H9 (cell line): ENCODE results near the gene TMEM45B. TPM values are rescaled to one million over a fixed set of nuclear protein-coding genes. Genes with fewer than 3 reads are reported as not detected.
"Not testable (repeated sequence)": the region's sequence is repeated elsewhere in the genome, so short reads cannot be mapped to it uniquely, and the experiment has no call there.

ENCODE experiments used
- DNase-seq: peaks from one replicate; pipeline ENCODE4 v3.0.0-alpha.2; 2017
- H2AFZ ChIP-seq: one replicate; pipeline ENCODE4 v1.6.1; 2013; ENCODE audit warnings: mild to moderate bottlenecking, low read length, control low read depth, moderate library complexity
- H2AK5ac ChIP-seq: 2 replicates; pipeline ENCODE4 v1.6.1; 2013; ENCODE audit warnings: low read length, control low read depth, mixed read lengths; ENCODE audit not compliant: insufficient read length
- H2BK120ac ChIP-seq: one replicate; pipeline ENCODE4 v1.6.1; 2013; ENCODE audit warnings: low read depth, mild to moderate bottlenecking, low read length, control low read depth, inconsistent platforms; ENCODE audit not compliant: poor library complexity, severe bottlenecking
- H2BK12ac ChIP-seq: 2 replicates; pipeline ENCODE4 v1.6.1; 2013; ENCODE audit warnings: low read length, control low read depth, mixed read lengths, low read depth; ENCODE audit not compliant: insufficient read length
- H2BK15ac ChIP-seq: 2 replicates; pipeline ENCODE4 v1.6.1; 2013; ENCODE audit warnings: low read depth, low read length, control low read depth
- H2BK20ac ChIP-seq: one replicate; pipeline ENCODE4 v1.6.1; 2013; ENCODE audit warnings: low read depth, mild to moderate bottlenecking, low read length, control low read depth, inconsistent platforms; ENCODE audit not compliant: poor library complexity, severe bottlenecking
- H2BK5ac ChIP-seq: 2 replicates; pipeline ENCODE4 v1.6.1; 2013; ENCODE audit warnings: low read length, control low read depth, mixed read lengths; ENCODE audit not compliant: insufficient read length
- H3K14ac ChIP-seq: 2 replicates; pipeline ENCODE4 v1.6.1; 2013; ENCODE audit warnings: low read length, control low read depth; ENCODE audit not compliant: insufficient read depth
- H3K18ac ChIP-seq: 2 replicates; pipeline ENCODE4 v1.6.1; 2013; ENCODE audit warnings: low read depth, mild to moderate bottlenecking, mixed read lengths, low read length, control low read depth; ENCODE audit not compliant: insufficient read length
- H3K23ac ChIP-seq: 2 replicates; pipeline ENCODE4 v1.6.1; 2013; ENCODE audit warnings: low read length, control low read depth, mixed read lengths, low read depth; ENCODE audit not compliant: insufficient read length
- H3K23me2 ChIP-seq: 2 replicates; pipeline ENCODE4 v1.6.1; 2013; ENCODE audit warnings: low read depth, mild to moderate bottlenecking, mixed read lengths, low read length, control low read depth; ENCODE audit not compliant: insufficient read length, poor library complexity, severe bottlenecking
- H3K27ac ChIP-seq: 2 replicates; pipeline ENCODE4 v1.5.1; 2013; ENCODE audit warnings: low read length, control low read depth, mixed read lengths, low read depth; ENCODE audit not compliant: insufficient read length
- H3K27me3 ChIP-seq: 2 replicates; pipeline ENCODE4 v1.6.1; 2013; ENCODE audit warnings: low read length, control low read depth, inconsistent platforms; ENCODE audit not compliant: insufficient read depth
- H3K4ac ChIP-seq: 2 replicates; pipeline ENCODE4 v1.6.1; 2013; ENCODE audit warnings: low read depth, mild to moderate bottlenecking, control low read depth, inconsistent platforms, low read length, moderate library complexity
- H3K4me1 ChIP-seq: 2 replicates; pipeline ENCODE4 v1.6.1; 2013; ENCODE audit warnings: low read length, control low read depth, inconsistent platforms; ENCODE audit not compliant: insufficient read depth
- H3K4me2 ChIP-seq: 2 replicates; pipeline ENCODE4 v1.6.1; 2013; ENCODE audit warnings: low read length, control low read depth, mixed read lengths; ENCODE audit not compliant: insufficient read length, insufficient read depth
- H3K56ac ChIP-seq: 2 replicates; pipeline ENCODE4 v1.6.1; 2013; ENCODE audit warnings: low read depth, mild to moderate bottlenecking, mixed read lengths, low read length, control low read depth; ENCODE audit not compliant: insufficient read length
- H3K79me1 ChIP-seq: 2 replicates; pipeline ENCODE4 v1.6.1; 2013; ENCODE audit warnings: low read depth, mild to moderate bottlenecking, moderate library complexity, low read length, control low read depth, inconsistent platforms; ENCODE audit not compliant: insufficient read depth, poor library complexity, severe bottlenecking
- H3K79me2 ChIP-seq: 2 replicates; pipeline ENCODE4 v1.6.1; 2013; ENCODE audit warnings: low read length, control low read depth, inconsistent platforms; ENCODE audit not compliant: insufficient read depth
- H3K9ac ChIP-seq: 2 replicates; pipeline ENCODE4 v1.6.1; 2013; ENCODE audit warnings: low read length, control low read depth, mixed read lengths; ENCODE audit not compliant: insufficient read length; ENCODE audit errors: extremely low read depth
- H3K9me3 ChIP-seq: one replicate; pipeline ENCODE4 v1.6.1; 2013; ENCODE audit warnings: low read depth, low read length, inconsistent platforms; ENCODE audit not compliant: control insufficient read depth
- H3T11ph ChIP-seq: one replicate; pipeline ENCODE4 v1.6.1; 2013; ENCODE audit warnings: mild to moderate bottlenecking, low read length, control low read depth, inconsistent platforms
- H4K20me1 ChIP-seq: one replicate; pipeline ENCODE4 v1.6.1; 2013; ENCODE audit not compliant: control insufficient read depth, insufficient read length, insufficient read depth
- H4K5ac ChIP-seq: 2 replicates; pipeline ENCODE4 v1.6.1; 2013; ENCODE audit warnings: low read depth, mild to moderate bottlenecking, mixed read lengths, low read length, control low read depth; ENCODE audit not compliant: insufficient read length
- H4K8ac ChIP-seq: replicated peaks from 2 replicates; pipeline ENCODE4 v1.6.1; 2013; ENCODE audit warnings: low read length, control low read depth, mixed read lengths, low read depth; ENCODE audit not compliant: insufficient read length
- H4K91ac ChIP-seq: 2 replicates; pipeline ENCODE4 v1.6.1; 2013; ENCODE audit warnings: low read depth, mild to moderate bottlenecking, moderate library complexity, mixed read lengths, low read length, control low read depth; ENCODE audit not compliant: insufficient read length
- H3K27ac Mint-ChIP-seq, 3 experiments: 2 replicates in 2 of 3; 3 replicates in 1 of 3; pipeline ENCODE4 v1.8.0; 2020 to 2021; ENCODE audit warnings: mixed read lengths in 3 of 3, mild to moderate bottlenecking in 1 of 3, moderate library complexity in 1 of 3
- H3K27me3 Mint-ChIP-seq: 2 replicates; pipeline ENCODE4 v1.8.0; 2021; ENCODE audit warnings: low read depth, mild to moderate bottlenecking, moderate library complexity, mixed read lengths
- H3K36me3 Mint-ChIP-seq, 3 experiments: 2 replicates in 2 of 3; 3 replicates in 1 of 3; pipeline ENCODE4 v1.8.0; 2020 to 2021; ENCODE audit warnings: low read depth in 3 of 3, mixed read lengths in 3 of 3; ENCODE audit not compliant: insufficient read depth in 1 of 3
- H3K4me1 Mint-ChIP-seq, 2 experiments: 2 replicates each; pipeline ENCODE4 v1.8.0; 2020; ENCODE audit warnings: mixed read lengths in 2 of 2
- H3K4me3 Mint-ChIP-seq, 2 experiments: 2 replicates in 1 of 2; 3 replicates in 1 of 2; pipeline ENCODE4 v1.8.0; 2020 to 2021; ENCODE audit warnings: mild to moderate bottlenecking in 2 of 2, mixed read lengths in 2 of 2, moderate library complexity in 1 of 2
- H3K9me3 Mint-ChIP-seq, 2 experiments: 2 replicates in 1 of 2; 3 replicates in 1 of 2; pipeline ENCODE4 v1.8.0; 2020; ENCODE audit warnings: mild to moderate bottlenecking in 2 of 2, mixed read lengths in 2 of 2, moderate library complexity in 1 of 2
- WGBS: extraction: QIAGEN DNeasy Blood & Tissue Kit; methylation state at CpG from one replicate; pipeline ENCODE4 v1.1.7; 2013; ENCODE audit warnings: missing lambda C conversion rate, low lambda C conversion rate, mixed read lengths; ENCODE audit not compliant: insufficient read length; ENCODE audit errors: extremely low coverage; 5-methylcytosine and 5-hydroxymethylcytosine counted together
- total RNA-seq: library from RNA; stranded (reverse); gene quantifications from 2 replicates; pipeline ENCODE4 v1.2.1, GENCODE V29; 2021
- TF ChIP-seq, protein P1 (sequence below): fragments of 200-600 bp; sonication (generic); conservative IDR thresholded peaks from 3 replicates; pipeline ENCODE4 v1.8.0; 2021; ENCODE audit warnings: antibody characterized with exemption, mild to moderate bottlenecking

The TMEM45B gene
- total RNA-seq, 1 experiment from 2014 or later, result 0.70 TPM

DNA sequence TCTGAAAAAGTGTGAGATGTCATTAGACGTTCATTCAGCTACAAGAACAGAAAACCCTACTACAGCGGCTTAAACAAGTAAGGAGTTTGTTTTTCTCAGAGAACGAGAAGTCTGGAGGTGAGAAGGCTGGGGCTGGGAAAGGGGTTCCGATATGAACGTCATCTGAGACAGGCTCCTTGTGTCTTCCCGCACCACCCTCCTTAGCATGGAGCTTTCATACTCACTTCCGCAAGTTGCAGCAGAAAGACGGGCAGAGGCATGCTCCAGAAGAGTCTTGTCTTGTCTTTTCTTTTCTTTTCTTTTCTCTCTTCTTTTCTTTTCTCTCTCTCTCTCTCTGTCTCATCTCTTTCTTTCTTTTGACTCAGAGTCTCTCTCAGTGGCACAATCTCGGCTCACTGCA, 3.6 kb downstream of the TMEM45B start:
- Histone ChIP-seq H3T11ph (no peak overlapping the region), H3K27ac (no peak overlapping the region), H3K9ac (no peak overlapping the region), H2BK120ac (no peak overlapping the region), H3K4me1 (no peaks in the 10 kb centered on the region), H3K4me2 (no peak overlapping the region), H2AK5ac (no peak overlapping the region), H3K18ac (no peak overlapping the region), H3K27me3 (peaks cover 6% of the 10 kb centered on the region; the same call in 1 of the 2 replicates), H3K4ac (no peak overlapping the region), H2BK20ac (no peak overlapping the region), H3K23ac (no peak overlapping the region), H4K5ac (no peak overlapping the region), H2BK5ac (no peak overlapping the region), H3K79me1 (no peaks in the 10 kb centered on the region), H2BK12ac (no peak overlapping the region), H4K20me1 (no peaks in the 10 kb centered on the region), H3K79me2 (no peaks in the 10 kb centered on the region), H3K23me2 (no peaks in the 10 kb centered on the region), H4K8ac (no peak overlapping the region), H3K56ac (no peak overlapping the region), H3K9me3 (no peaks in the 10 kb centered on the region), H2AFZ (no peak overlapping the region), H2BK15ac (no peak overlapping the region), H4K91ac (no peak overlapping the region), H3K14ac (no peak overlapping the region)
- H3K36me3 Mint-ChIP-seq, result peaks cover 0 to 2% (median 0%) of the 10 kb centered on the region in 3 experiments; a peak in 3 of 7 replicates
- no peak overlapping the region for H3K27ac Mint-ChIP-seq
- WGBS, result no CpG with 5 or more reads among the region's 9 CpGs
- no peak overlapping the region for H3K4me3 Mint-ChIP-seq
- H3K4me1 Mint-ChIP-seq, result peaks cover 3 to 4% of the 10 kb centered on the region in 2 experiments; a peak in 1 of 4 replicates
- TF ChIP-seq, protein P1, sequence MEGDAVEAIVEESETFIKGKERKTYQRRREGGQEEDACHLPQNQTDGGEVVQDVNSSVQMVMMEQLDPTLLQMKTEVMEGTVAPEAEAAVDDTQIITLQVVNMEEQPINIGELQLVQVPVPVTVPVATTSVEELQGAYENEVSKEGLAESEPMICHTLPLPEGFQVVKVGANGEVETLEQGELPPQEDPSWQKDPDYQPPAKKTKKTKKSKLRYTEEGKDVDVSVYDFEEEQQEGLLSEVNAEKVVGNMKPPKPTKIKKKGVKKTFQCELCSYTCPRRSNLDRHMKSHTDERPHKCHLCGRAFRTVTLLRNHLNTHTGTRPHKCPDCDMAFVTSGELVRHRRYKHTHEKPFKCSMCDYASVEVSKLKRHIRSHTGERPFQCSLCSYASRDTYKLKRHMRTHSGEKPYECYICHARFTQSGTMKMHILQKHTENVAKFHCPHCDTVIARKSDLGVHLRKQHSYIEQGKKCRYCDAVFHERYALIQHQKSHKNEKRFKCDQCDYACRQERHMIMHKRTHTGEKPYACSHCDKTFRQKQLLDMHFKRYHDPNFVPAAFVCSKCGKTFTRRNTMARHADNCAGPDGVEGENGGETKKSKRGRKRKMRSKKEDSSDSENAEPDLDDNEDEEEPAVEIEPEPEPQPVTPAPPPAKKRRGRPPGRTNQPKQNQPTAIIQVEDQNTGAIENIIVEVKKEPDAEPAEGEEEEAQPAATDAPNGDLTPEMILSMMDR, result no peak
- H3K9me3 Mint-ChIP-seq, result peaks cover 4% of the 10 kb centered on the region in 2 experiments; a peak in 2 of 5 replicates
- peaks cover 58% of the 10 kb centered on the region for H3K27me3 Mint-ChIP-seq
- no peak for DNase-seq

GRCh38 chr11:129820228-129820627, 4.6 kb downstream of the TMEM45B start:
- H2BK15ac ChIP-seq, DNase-seq, H3K4me3 Mint-ChIP-seq, H4K91ac ChIP-seq, H2AK5ac ChIP-seq, H2BK120ac ChIP-seq, H3K56ac ChIP-seq, H3K23ac ChIP-seq, H3K9ac ChIP-seq, H3K4ac ChIP-seq, H3K23me2 ChIP-seq, H3K18ac ChIP-seq, H3K4me1 ChIP-seq, H2BK12ac ChIP-seq, H3T11ph ChIP-seq, H3K9me3 Mint-ChIP-seq, H3K9me3 ChIP-seq, H3K79me2 ChIP-seq, H3K14ac ChIP-seq, H4K5ac ChIP-seq, H3K36me3 Mint-ChIP-seq, H3K4me2 ChIP-seq, H4K20me1 ChIP-seq, H2BK5ac ChIP-seq, H3K79me1 ChIP-seq, H3K27ac Mint-ChIP-seq, H3K27me3 ChIP-seq, H3K27ac ChIP-seq, H2AFZ ChIP-seq, H2BK20ac ChIP-seq, H3K4me1 Mint-ChIP-seq, H4K8ac ChIP-seq: not testable (repeated sequence)
- H3K27me3 Mint-ChIP-seq, result peaks cover 48% of the 10 kb centered on the region
- WGBS, result no CpG with 5 or more reads among the region's 6 CpGs
